Measurements from ENCODE around the gene TMEM30A.

GRCh38 chr6:75308250-75308988 is 23.8 kb upstream of the TMEM30A start:
- no peak for TF ChIP-seq CTCF (IDR thresholded peaks at IDR 0.05; ENCODE audit: low read depth, low read length, missing input control)
- no peak for TF ChIP-seq JUND (IDR thresholded peaks at IDR 0.05)
- TF ChIP-seq GABPA (IDR thresholded peaks at IDR 0.05 in 1 of 2, conservative IDR thresholded peaks at IDR 0.05 in 1 of 2): no peak
- TF ChIP-seq REST (IDR thresholded peaks at IDR 0.05): no peak

Measured in liver (tissue), 3 donors.